GM12892 (cell line): ENCODE results near the gene MX1.

Experiments used
- POLR2A ChIP-seq: IDR thresholded peaks from 2 replicates; pipeline ENCODE4 v1.6.1; 2011; ENCODE audit warnings: low read depth, low read length, control low read depth
- POLR2AphosphoS5 ChIP-seq: IDR thresholded peaks from 2 replicates; pipeline ENCODE4 v1.6.1; 2011; ENCODE audit warnings: low read depth, low read length, control low read depth

GRCh38 chr21:41465176-41465781, 39.2 kb downstream of the MX1 start:
- TF ChIP-seq POLR2A (no peak), POLR2AphosphoS5 (no peak)
